PC-9 (cell line): Measurements from ENCODE around the gene CDC42.

Experiments
- EZH2 ChIP-seq: fragments of 200-600 bp; sonication (generic); IDR thresholded peaks from 2 replicates; pipeline ENCODE4 v1.8.0; 2017; ENCODE audit warnings: antibody characterized with exemption, low read depth
- TF ChIP-seq, protein P1 (sequence below): fragments of 200-600 bp; sonication (generic); conservative IDR thresholded peaks from 2 replicates; pipeline ENCODE4 v1.6.1; 2017; ENCODE audit warnings: mixed run types, antibody characterized with exemption, mild to moderate bottlenecking, moderate library complexity

DNA sequence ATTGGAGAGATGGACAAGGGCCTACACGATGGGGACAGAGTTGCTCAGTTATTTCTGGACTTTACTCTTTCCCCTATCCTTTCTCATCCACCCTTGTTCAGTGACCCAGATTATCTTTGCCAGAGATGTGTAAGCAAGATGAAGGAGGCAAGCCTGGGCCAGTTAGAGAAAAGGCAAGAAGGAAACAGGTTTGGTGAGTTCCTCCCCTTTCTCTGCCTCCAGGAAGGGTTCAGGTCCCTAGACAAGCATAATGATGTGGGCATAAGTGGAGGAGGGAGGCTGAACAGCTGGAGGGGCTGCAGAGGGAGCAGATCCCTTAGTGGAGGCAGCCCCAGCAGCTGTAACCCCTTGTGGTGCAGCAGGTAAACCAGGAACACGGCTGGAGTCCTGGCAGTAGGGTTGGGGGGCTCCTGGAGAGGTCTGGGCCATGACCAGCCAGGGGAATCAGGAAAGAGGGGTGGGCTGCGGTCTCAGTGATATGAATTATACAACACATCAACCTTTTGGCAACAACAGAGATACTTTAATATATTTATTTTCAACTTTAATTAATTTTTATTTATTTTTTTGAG is 9.2 kb upstream of the CDC42 start:
- TF ChIP-seq, protein P1, sequence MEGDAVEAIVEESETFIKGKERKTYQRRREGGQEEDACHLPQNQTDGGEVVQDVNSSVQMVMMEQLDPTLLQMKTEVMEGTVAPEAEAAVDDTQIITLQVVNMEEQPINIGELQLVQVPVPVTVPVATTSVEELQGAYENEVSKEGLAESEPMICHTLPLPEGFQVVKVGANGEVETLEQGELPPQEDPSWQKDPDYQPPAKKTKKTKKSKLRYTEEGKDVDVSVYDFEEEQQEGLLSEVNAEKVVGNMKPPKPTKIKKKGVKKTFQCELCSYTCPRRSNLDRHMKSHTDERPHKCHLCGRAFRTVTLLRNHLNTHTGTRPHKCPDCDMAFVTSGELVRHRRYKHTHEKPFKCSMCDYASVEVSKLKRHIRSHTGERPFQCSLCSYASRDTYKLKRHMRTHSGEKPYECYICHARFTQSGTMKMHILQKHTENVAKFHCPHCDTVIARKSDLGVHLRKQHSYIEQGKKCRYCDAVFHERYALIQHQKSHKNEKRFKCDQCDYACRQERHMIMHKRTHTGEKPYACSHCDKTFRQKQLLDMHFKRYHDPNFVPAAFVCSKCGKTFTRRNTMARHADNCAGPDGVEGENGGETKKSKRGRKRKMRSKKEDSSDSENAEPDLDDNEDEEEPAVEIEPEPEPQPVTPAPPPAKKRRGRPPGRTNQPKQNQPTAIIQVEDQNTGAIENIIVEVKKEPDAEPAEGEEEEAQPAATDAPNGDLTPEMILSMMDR: no peak
- no peak for TF ChIP-seq EZH2
